HL-60/S4 treated with retinoic acid at 250 ng/mL for 4 days and 3 days (cell line): Measurements from ENCODE around the gene TRIM72.
"Not testable (repeated sequence)": the region's sequence is repeated elsewhere in the genome, so short reads cannot be mapped to it uniquely, and the experiment has no call there.

ENCODE experiments used
- in situ Hi-C: fragments of 300-500 bp; cut with MboI; formaldehyde crosslinking; loops from 2 replicates; pipeline ENCODE4 v1.7.0; 2022; ENCODE audit warnings: low sequenced_read_pairs

Gene TRIM72

GRCh38 chr16:31213342-31213741 is 577 bp upstream of the TRIM72 start:
- in situ Hi-C loops: no loop called here

GRCh38 chr16:31214708-31215286 is 878 bp downstream of the TRIM72 start:
- in situ Hi-C loops: no loop called here

- in situ Hi-C loops: no loop called here
Observed at GRCh38 chr16:31215287-31216162, 1.6 kb downstream of the TRIM72 start.

GRCh38 chr16:31216422-31217135 is 2.7 kb downstream of the TRIM72 start, which contains the start of gene PYDC1:
Gene PYDC1 (minus strand): TSS chr16:31217135. CDS start chr16:31217028, 107 bp downstream.
- in situ Hi-C loops: no loop called here

- in situ Hi-C loops: no loop called here
Observed at GRCh38 chr16:31217136-31217530, 3.2 kb downstream of the TRIM72 start.

- in situ Hi-C loops: no loop called here
Observed at GRCh38 chr16:31219154-31219741, 5.3 kb downstream of the TRIM72 start.

- in situ Hi-C loops: no loop called here
Observed at GRCh38 chr16:31221357-31222160, 7.6 kb downstream of the TRIM72 start.

- in situ Hi-C loops: no loop called here
Observed at GRCh38 chr16:31223044-31223443, 9.1 kb downstream of the TRIM72 start.

- in situ Hi-C loops: no loop called here
Observed at GRCh38 chr16:31224092-31224955, 10.4 kb downstream of the TRIM72 start.

GRCh38 chr16:31225193-31225592 is 11.3 kb downstream of the TRIM72 start:
- in situ Hi-C loops: no loop called here

- in situ Hi-C loops: no loop called here
Observed at GRCh38 chr16:31228206-31228605, 14.3 kb downstream of the TRIM72 start.

- in situ Hi-C loops: no loop called here
Observed at GRCh38 chr16:31229501-31229900, 15.6 kb downstream of the TRIM72 start.

- in situ Hi-C loops: no loop called here
Observed at GRCh38 chr16:31238041-31238440, 24.1 kb downstream of the TRIM72 start.

- in situ Hi-C loops: no loop called here
Observed at GRCh38 chr16:31242206-31242605, 28.3 kb downstream of the TRIM72 start.

- in situ Hi-C loops: no loop called here
Observed at GRCh38 chr16:31243734-31244670, 30.1 kb downstream of the TRIM72 start.

GRCh38 chr16:31245598-31245997 is 31.7 kb downstream of the TRIM72 start:
- in situ Hi-C loops: not testable (repeated sequence)

- in situ Hi-C loops: no loop called here
Observed at GRCh38 chr16:31246296-31246695, 32.4 kb downstream of the TRIM72 start.

- in situ Hi-C loops: no loop called here
Observed at GRCh38 chr16:31248344-31248743, 34.4 kb downstream of the TRIM72 start.
